Vagina (tissue), 2 donors: Measurements from ENCODE around the gene TTC28. TPM values are rescaled to one million over a fixed set of nuclear protein-coding genes. Genes with fewer than 3 reads are reported as not detected.

Experiments
- DNase-seq, 2 donors: peaks; one replicate each; pipeline ENCODE4 v3.0.0-alpha.2; 2017; ENCODE audit errors: extremely low spot score in 2 of 2
- H3K27ac ChIP-seq: fragments of 200-600 bp; sonication (generic); one replicate; pipeline ENCODE4 v1.5.1; 2019
- H3K27me3 ChIP-seq: fragments of 200-600 bp; sonication (generic); one replicate; pipeline ENCODE4 v1.5.1; 2019
- H3K36me3 ChIP-seq, 2 donors: fragments of 200-600 bp; sonication (generic); one replicate each; pipeline ENCODE4 v1.5.1; 2017 to 2019
- H3K4me1 ChIP-seq: fragments of 200-600 bp; sonication (generic); one replicate; pipeline ENCODE4 v1.5.1; 2019
- H3K4me3 ChIP-seq, 2 donors: fragments of 200-600 bp; sonication (generic); 1 replicate in 1 of 2; 2 replicates in 1 of 2; pipeline ENCODE4 v1.5.1; 2016 to 2019
- H3K9me3 ChIP-seq: fragments of 200-600 bp; sonication (generic); one replicate; pipeline ENCODE4 v1.5.1; 2019
- CTCF ChIP-seq, 3 experiments: fragments of 450-650 bp in 2 of 3; fragments of 200-600 bp in 1 of 3; sonication (generic) in 1 of 3; IDR thresholded peaks; one replicate each; pipeline ENCODE4 v1.5.1; 2017 to 2019; ENCODE audit warnings: antibody characterized with exemption in 3 of 3, mild to moderate bottlenecking in 2 of 3, moderate library complexity in 2 of 3
- POLR2A ChIP-seq, 2 donors: fragments of 450-650 bp; IDR thresholded peaks; one replicate each; pipeline ENCODE4 v1.6.1; 2017; ENCODE audit warnings: antibody characterized with exemption in 2 of 2, mild to moderate bottlenecking in 2 of 2, moderate library complexity in 2 of 2
- POLR2AphosphoS5 ChIP-seq, 2 donors: sonication (generic); formaldehyde crosslinking; IDR thresholded peaks; one replicate each; pipeline ENCODE4 v1.9.0; 2017; ENCODE audit warnings: antibody characterized with exemption in 2 of 2, mild to moderate bottlenecking in 2 of 2, low read depth in 1 of 2; ENCODE audit not compliant: insufficient read depth in 1 of 2
- intact Hi-C: fragments of 100-400 bp; cut with DNase I; formaldehyde crosslinking; loops from one replicate; pipeline ENCODE4 v1.15.1; 2023
- total RNA-seq: library from RNA; depleted of rRNA; stranded (reverse); fragments of >200 nt; gene quantifications from one replicate; pipeline ENCODE4 v1.2.3, GENCODE V29; 2016

Gene TTC28
- total RNA-seq, 1 donor from 2014 or later: 41.7 TPM

GRCh38 chr22:28120691-28121592, 558.7 kb downstream of the TTC28 start:
- TF ChIP-seq POLR2A (IDR thresholded peaks at IDR 0.05) (no peak), CTCF (IDR thresholded peaks at IDR 0.05) (no peak), POLR2AphosphoS5 (IDR thresholded peaks at IDR 0.05; ENCODE audit: insufficient read depth in 1 of 2, low read depth in 1 of 2) (no peak)
- Histone ChIP-seq H3K4me3 (no peak overlapping the region), H3K4me1 (peaks cover 12% of the 10 kb centered on the region), H3K27ac (no peak overlapping the region), H3K27me3 (no peaks in the 10 kb centered on the region), H3K9me3 (no peaks in the 10 kb centered on the region), H3K36me3 (no peaks in the 10 kb centered on the region)
- intact Hi-C loops: no loop called here
- DNase-seq: no peak

GRCh38 chr22:28118957-28119631, 560.5 kb downstream of the TTC28 start:
- intact Hi-C loops: no loop called here
- no peaks in the 10 kb centered on the region for H3K9me3 ChIP-seq
- no peaks in the 10 kb centered on the region for H3K27me3 ChIP-seq
- H3K4me1 ChIP-seq: peaks cover 13% of the 10 kb centered on the region
- no peak for TF ChIP-seq CTCF (IDR thresholded peaks at IDR 0.05)
- no peak for TF ChIP-seq POLR2AphosphoS5 (IDR thresholded peaks at IDR 0.05; ENCODE audit: insufficient read depth in 1 of 2, low read depth in 1 of 2)
- no peak for TF ChIP-seq POLR2A (IDR thresholded peaks at IDR 0.05)
- no peak overlapping the region for H3K27ac ChIP-seq
- no peak for DNase-seq
- H3K4me3 ChIP-seq: no peak overlapping the region
- H3K36me3 ChIP-seq: no peaks in the 10 kb centered on the region

GRCh38 chr22:28116219-28116673, 563.4 kb downstream of the TTC28 start:
- intact Hi-C loops: no loop called here
- no peak for TF ChIP-seq POLR2A (IDR thresholded peaks at IDR 0.05)
- peak in 1 of 2 donors; percentile 45 for TF ChIP-seq POLR2AphosphoS5 (IDR thresholded peaks at IDR 0.05; ENCODE audit: insufficient read depth in 1 of 2, low read depth in 1 of 2)
- H3K27me3 ChIP-seq: no peaks in the 10 kb centered on the region
- no peak overlapping the region for H3K27ac ChIP-seq
- H3K36me3 ChIP-seq: no peaks in the 10 kb centered on the region
- H3K9me3 ChIP-seq: no peaks in the 10 kb centered on the region
- H3K4me3 ChIP-seq: no peak overlapping the region
- no peak for DNase-seq
- H3K4me1 ChIP-seq: peaks cover 35% of the 10 kb centered on the region

- Histone ChIP-seq H3K27ac (no peak overlapping the region), H3K4me3 (no peak overlapping the region), H3K9me3 (no peaks in the 10 kb centered on the region), H3K27me3 (no peaks in the 10 kb centered on the region), H3K36me3 (no peaks in the 10 kb centered on the region), H3K4me1 (peaks cover 35% of the 10 kb centered on the region)
- intact Hi-C loops: no loop called here
- TF ChIP-seq POLR2AphosphoS5 (IDR thresholded peaks at IDR 0.05; ENCODE audit: insufficient read depth in 1 of 2, low read depth in 1 of 2): no peak
- DNase-seq: no peak
Observed at GRCh38 chr22:28115426-28115825, 564.2 kb downstream of the TTC28 start.

GRCh38 chr22:28112548-28113043, 567.0 kb downstream of the TTC28 start:
- Histone ChIP-seq H3K36me3 (no peaks in the 10 kb centered on the region), H3K4me1 (peaks cover 35% of the 10 kb centered on the region), H3K27ac (peak overlapping the region; percentile 25), H3K4me3 (no peak overlapping the region), H3K27me3 (no peaks in the 10 kb centered on the region), H3K9me3 (no peaks in the 10 kb centered on the region)
- intact Hi-C loops: no loop called here
- no peak for DNase-seq
- TF ChIP-seq POLR2A (IDR thresholded peaks at IDR 0.05) (no peak), CTCF (IDR thresholded peaks at IDR 0.05) (peak in 1 of 3 experiments; percentile 23)
